Prostate gland (tissue), 2 donors: ENCODE results near the gene DCST2. TPM values are rescaled to one million over a fixed set of nuclear protein-coding genes. Genes with fewer than 3 reads are reported as not detected.

ENCODE experiments used
- DNase-seq: peaks from one replicate; pipeline ENCODE4 v3.0.0-alpha.2; 2019; ENCODE audit warnings: low spot score
- H3K27ac ChIP-seq, 2 donors: fragments of 200-600 bp; sonication (generic); 2 replicates each; pipeline ENCODE4 v1.5.1; 2017 to 2019
- H3K27me3 ChIP-seq: fragments of 200-600 bp; sonication (generic); replicated peaks from 2 replicates; pipeline ENCODE4 v1.5.1; 2019; ENCODE audit not compliant: insufficient read depth
- H3K36me3 ChIP-seq, 2 donors: fragments of 200-600 bp; sonication (generic); 1 replicate in 1 of 2; 2 replicates in 1 of 2; pipeline versions ENCODE4 v1.5.1 to v1.8.1; 2017 to 2019
- H3K4me1 ChIP-seq: fragments of 200-600 bp; sonication (generic); replicated peaks from 2 replicates; pipeline ENCODE4 v1.5.1; 2019
- H3K4me3 ChIP-seq, 2 donors: fragments of 200-600 bp; sonication (generic); 2 replicates each; pipeline ENCODE4 v1.5.1; 2017 to 2019
- H3K9me3 ChIP-seq: fragments of 200-600 bp; sonication (generic); 2 replicates; pipeline ENCODE4 v1.5.1; 2017
- CTCF ChIP-seq, 4 experiments: fragments of 200-600 bp in 2 of 4; fragments of 450-650 bp in 2 of 4; sonication (generic) in 2 of 4; IDR thresholded peaks; 1 replicate in 3 of 4; 2 replicates in 1 of 4; pipeline ENCODE4 v1.5.1; 2016 to 2019; ENCODE audit warnings: antibody characterized with exemption in 4 of 4, mild to moderate bottlenecking in 2 of 4, moderate library complexity in 2 of 4
- POLR2A ChIP-seq: fragments of 450-650 bp; IDR thresholded peaks from one replicate; pipeline ENCODE4 v1.6.1; 2016; ENCODE audit warnings: antibody characterized with exemption, mild to moderate bottlenecking
- POLR2AphosphoS5 ChIP-seq: sonication (generic); formaldehyde crosslinking; IDR thresholded peaks from one replicate; pipeline ENCODE4 v1.6.1; 2017; ENCODE audit warnings: antibody characterized with exemption
- WGBS: methylation state at CpG from one replicate; pipeline ENCODE4 v1.1.5; 2018; 5-methylcytosine and 5-hydroxymethylcytosine counted together
- intact Hi-C: fragments of 100-400 bp; cut with DNase I; formaldehyde crosslinking; loops from one replicate; pipeline ENCODE4 v1.14.2; 2022
- total RNA-seq, 2 donors: library from RNA; depleted of rRNA; stranded (reverse); fragments of >200 nt; gene quantifications; one replicate each; pipeline ENCODE4 v1.1.0, GENCODE V29; 2016

The DCST2 gene
- total RNA-seq, 2 donors from 2014 or later = 2.3 to 5.3 TPM

GRCh38 chr1:155080312-155081228 is 47.0 kb upstream of the DCST2 start:
- intact Hi-C loops = no loop called here
- DNase-seq = no peak
- Histone ChIP-seq H3K36me3 (no peaks in the 10 kb centered on the region), H3K4me1 (peaks cover 48% of the 10 kb centered on the region), H3K4me3 (peak overlapping the region; percentile 30 to 44), H3K27me3 (no peaks in the 10 kb centered on the region), H3K27ac (peak overlapping the region in 1 of 2 donors; percentile 11), H3K9me3 (no peaks in the 10 kb centered on the region)
- no peak for TF ChIP-seq CTCF (IDR thresholded peaks at IDR 0.05)
- peak; percentile 7 for TF ChIP-seq POLR2AphosphoS5
- TF ChIP-seq POLR2A = no peak
- 2% methylated on average over 52 of the region's 71 CpGs for WGBS

- Histone ChIP-seq H3K9me3 (no peaks in the 10 kb centered on the region), H3K4me3 (peak overlapping the region; percentile 30 to 44), H3K27ac (peak overlapping the region in 1 of 2 donors; percentile 11), H3K27me3 (no peaks in the 10 kb centered on the region), H3K36me3 (no peaks in the 10 kb centered on the region), H3K4me1 (peaks cover 48% of the 10 kb centered on the region)
- intact Hi-C loops = no loop called here
- WGBS = 0% methylated on average over 40 of the region's 67 CpGs
- TF ChIP-seq POLR2A (no peak), POLR2AphosphoS5 (no peak), CTCF (IDR thresholded peaks at IDR 0.05) (no peak)
- DNase-seq = no peak
Observed at GRCh38 chr1:155079487-155080311, 46.1 kb upstream of the DCST2 start.

GRCh38 chr1:155079210-155079486 is 45.6 kb upstream of the DCST2 start:
- Histone ChIP-seq H3K27me3 (no peaks in the 10 kb centered on the region), H3K36me3 (no peaks in the 10 kb centered on the region), H3K4me3 (peak overlapping the region; percentile 30 to 44), H3K27ac (no peak overlapping the region), H3K9me3 (no peaks in the 10 kb centered on the region), H3K4me1 (peaks cover 45% of the 10 kb centered on the region)
- intact Hi-C loops = no loop called here
- 5% methylated on average over 10 of the region's 10 CpGs for WGBS
- no peak for TF ChIP-seq POLR2A
- TF ChIP-seq CTCF (IDR thresholded peaks at IDR 0.05) = no peak
- TF ChIP-seq POLR2AphosphoS5 = no peak
- DNase-seq = no peak

GRCh38 chr1:155078469-155079209 is 45.1 kb upstream of the DCST2 start, which contains the start of gene EFNA3:
EFNA3 (plus strand) TSS chr1:155078837; CDS start chr1:155078942, 105 bp downstream.
- WGBS = 2% methylated on average over 52 of the region's 59 CpGs
- no peaks in the 10 kb centered on the region for H3K27me3 ChIP-seq
- H3K27ac ChIP-seq = peak within 1 kb of the TSS in 1 of 2 donors; percentile 30
- H3K4me3 ChIP-seq = peak within 1 kb of the TSS; percentile 30 to 44
- intact Hi-C loops = no loop called here
- no peaks in the 10 kb centered on the region for H3K36me3 ChIP-seq
- no peaks in the 10 kb centered on the region for H3K9me3 ChIP-seq
- TF ChIP-seq POLR2AphosphoS5 = peak; percentile 5
- TF ChIP-seq CTCF (IDR thresholded peaks at IDR 0.05) = no peak
- peak; percentile 68 for TF ChIP-seq POLR2A
- peak; percentile 76 for DNase-seq
- peaks cover 45% of the 10 kb centered on the region for H3K4me1 ChIP-seq
